Measurements from ENCODE around the gene CFAP45. TPM values are rescaled to one million over a fixed set of nuclear protein-coding genes. Genes with fewer than 3 reads are reported as not detected.

Gene CFAP45
- total RNA-seq, 2 experiments from 2014 or later, result 1.3 to 1.4 TPM

GRCh38 chr1:159839116-159839849 is 60.7 kb downstream of the CFAP45 start:
- Mint-ChIP-seq H3K9me3 (no peaks in the 10 kb centered on the region), H3K27ac (no peak overlapping the region), H3K27me3 (no peaks in the 10 kb centered on the region), H3K36me3 (ENCODE audit: low read depth) (peaks cover 6% of the 10 kb centered on the region), H3K4me3 (no peak overlapping the region), H3K4me1 (ENCODE audit: low read depth) (peaks cover 7% of the 10 kb centered on the region)
- POLR2A ChIA-PET, result interaction anchor here (0.5 kb wide), 1 partner anchor 111 kb away, joined by 3 read pairs; no protein-coding TSS in a partner anchor
- CTCF ChIA-PET, result interaction anchor here (1.1 to 1.4 kb wide), 2 partner anchors 12 to 51 kb away, joined by 4 read pairs; no protein-coding TSS in a partner anchor
- DNase-seq (no peak), ATAC-seq (no peak)
- TF ChIP-seq CTCF (IDR thresholded peaks at IDR 0.05), result no peak
- intact Hi-C loops (cut with micrococcal nuclease), result no loop called here

GRCh38 chr1:159838715-159839114 is 61.2 kb downstream of the CFAP45 start:
- H3K9me3 Mint-ChIP-seq, result no peaks in the 10 kb centered on the region
- peaks cover 6% of the 10 kb centered on the region for H3K36me3 Mint-ChIP-seq (ENCODE audit: low read depth)
- ATAC-seq, result no peak
- intact Hi-C loops (cut with micrococcal nuclease), result no loop called here
- ChIA-PET CTCF (interaction anchor here (1.1 to 1.4 kb wide), 2 partner anchors 12 to 52 kb away, joined by 4 read pairs; no protein-coding TSS in a partner anchor), POLR2A (no interaction called here)
- H3K4me3 Mint-ChIP-seq, result no peak overlapping the region
- TF ChIP-seq CTCF (IDR thresholded peaks at IDR 0.05), result no peak
- H3K4me1 Mint-ChIP-seq (ENCODE audit: low read depth), result peaks cover 7% of the 10 kb centered on the region
- no peak for DNase-seq
- H3K27ac Mint-ChIP-seq, result no peak overlapping the region
- H3K27me3 Mint-ChIP-seq, result no peaks in the 10 kb centered on the region

- ChIA-PET POLR2A (no interaction called here), CTCF (interaction anchor here (1.0 kb wide), 3 partner anchors 17 to 56 kb away, joined by 3 to 5 read pairs (median 3); no protein-coding TSS in a partner anchor)
- intact Hi-C loops (cut with micrococcal nuclease), result no loop called here
- Mint-ChIP-seq H3K27me3 (no peaks in the 10 kb centered on the region), H3K36me3 (ENCODE audit: low read depth) (peaks cover 6% of the 10 kb centered on the region), H3K4me1 (ENCODE audit: low read depth) (peaks cover 7% of the 10 kb centered on the region), H3K4me3 (no peak overlapping the region), H3K9me3 (no peaks in the 10 kb centered on the region), H3K27ac (no peak overlapping the region)
- no peak for ATAC-seq
- no peak for DNase-seq
- no peak for TF ChIP-seq CTCF (IDR thresholded peaks at IDR 0.05)
Observed at GRCh38 chr1:159835862-159836525, 64.0 kb downstream of the CFAP45 start.

GRCh38 chr1:159835356-159835755 is 64.6 kb downstream of the CFAP45 start:
- no peak for ATAC-seq
- Mint-ChIP-seq H3K4me3 (no peak overlapping the region), H3K4me1 (ENCODE audit: low read depth) (peaks cover 7% of the 10 kb centered on the region), H3K9me3 (no peaks in the 10 kb centered on the region), H3K27ac (no peak overlapping the region), H3K27me3 (no peaks in the 10 kb centered on the region), H3K36me3 (ENCODE audit: low read depth) (peaks cover 6% of the 10 kb centered on the region)
- no peak for DNase-seq
- ChIA-PET POLR2A (no interaction called here), CTCF (interaction anchor here (1.0 kb wide), 1 partner anchor 57 kb away, joined by 3 read pairs; no protein-coding TSS in a partner anchor)
- intact Hi-C loops (cut with micrococcal nuclease), result no loop called here
- no peak for TF ChIP-seq CTCF (IDR thresholded peaks at IDR 0.05)

- Mint-ChIP-seq H3K4me3 (no peak overlapping the region), H3K4me1 (ENCODE audit: low read depth) (peaks cover 23% of the 10 kb centered on the region), H3K9me3 (no peaks in the 10 kb centered on the region), H3K36me3 (ENCODE audit: low read depth) (peaks cover 3% of the 10 kb centered on the region), H3K27ac (no peak overlapping the region), H3K27me3 (no peaks in the 10 kb centered on the region)
- ChIA-PET CTCF (interaction anchor here (1.1 to 3.1 kb wide), 5 partner anchors 9 to 59 kb away, joined by 3 to 13 read pairs (median 7); no protein-coding TSS in a partner anchor), POLR2A (interaction anchor here (0.9 to 1.9 kb wide), 3 partner anchors 9 to 93 kb away, joined by 3 to 5 read pairs (median 3); partner anchors contain the start of gene TAGLN2)
- TF ChIP-seq CTCF (IDR thresholded peaks at IDR 0.05), result no peak
- ATAC-seq (no peak), DNase-seq (no peak)
- intact Hi-C loops (cut with micrococcal nuclease), result no loop called here
Observed at GRCh38 chr1:159832309-159832708, 67.7 kb downstream of the CFAP45 start.

All from activated CD8-positive, alpha-beta T cell treated with anti-CD3 and anti-CD28 coated beads for 36 hours (primary cell).